Cortex of kidney (tissue), 1 donor: ENCODE measurements around the gene GFI1B.
"Not testable (repeated sequence)": the region's sequence is repeated elsewhere in the genome, so short reads cannot be mapped to it uniquely, and the experiment has no call there.

Experiments
- DNase-seq: peaks from one replicate; lab custom pipeline; 2025; lab: John Stamatoyannopoulos, UW

Gene GFI1B

DNA sequence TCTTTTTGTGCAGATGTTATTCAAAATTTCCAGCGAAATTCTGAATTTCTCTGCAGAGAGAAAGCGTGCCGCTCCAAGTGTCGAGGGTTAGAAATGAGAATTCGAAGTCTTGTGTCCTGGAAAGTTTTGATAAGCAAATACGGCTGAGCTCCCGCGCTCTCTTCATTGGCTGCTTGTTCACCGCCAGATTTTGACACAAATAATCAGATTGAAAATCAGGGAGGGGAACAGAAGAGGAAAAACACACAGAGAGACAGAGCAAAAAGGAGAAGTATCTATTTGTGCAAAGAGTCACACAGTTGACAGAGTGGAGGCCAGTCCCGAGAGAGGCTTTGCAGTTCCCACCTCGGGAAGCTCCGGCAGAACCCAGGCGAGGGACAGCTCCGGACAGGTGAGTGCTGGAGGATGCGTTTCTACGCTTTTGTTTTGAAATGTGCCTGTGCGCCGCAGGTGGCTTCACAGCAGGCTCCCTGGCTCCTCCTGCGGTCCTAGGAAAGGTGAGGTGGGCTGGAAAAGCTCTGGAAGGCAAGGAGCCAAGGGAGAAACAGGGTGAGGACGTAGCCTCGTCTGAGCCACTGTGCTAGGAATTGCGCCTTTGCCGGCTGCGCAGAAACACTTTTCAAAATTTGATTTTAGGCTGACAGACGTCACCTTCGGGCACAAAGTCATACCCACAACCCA, at the start of gene GFI1B:
GFI1B (plus strand) TSS at position 244 of the 681 bp plus-strand sequence. CDS start 7,985 bp downstream, outside the sequence.
- no peak for DNase-seq

DNA sequence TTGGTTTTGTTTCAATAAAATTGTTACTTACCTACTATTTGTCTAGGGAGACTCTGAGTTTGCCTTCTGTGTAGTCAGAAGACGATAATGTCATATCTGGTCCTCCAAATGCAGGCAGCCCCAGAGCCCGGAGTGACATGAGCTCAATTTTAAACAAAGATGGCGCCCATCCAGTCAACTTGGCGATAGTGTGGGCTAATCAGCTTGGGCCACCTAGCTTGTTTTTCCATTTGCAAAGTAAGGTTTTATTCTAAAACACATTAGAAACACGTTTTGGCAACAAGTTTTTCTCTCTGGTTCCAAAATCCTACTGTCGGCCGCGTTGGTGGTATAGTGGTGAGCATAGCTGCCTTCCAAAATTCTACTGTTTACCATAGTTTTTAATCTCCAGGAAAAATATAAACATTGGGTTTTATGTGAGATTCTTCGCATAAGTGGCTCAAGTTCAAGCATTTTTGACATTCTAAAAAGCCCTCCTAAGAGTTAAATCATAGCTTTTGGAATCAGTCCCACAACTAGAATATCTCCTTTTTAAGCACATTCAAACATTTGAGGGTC, 47.2 kb upstream of the GFI1B start:
- DNase-seq: no peak

DNA sequence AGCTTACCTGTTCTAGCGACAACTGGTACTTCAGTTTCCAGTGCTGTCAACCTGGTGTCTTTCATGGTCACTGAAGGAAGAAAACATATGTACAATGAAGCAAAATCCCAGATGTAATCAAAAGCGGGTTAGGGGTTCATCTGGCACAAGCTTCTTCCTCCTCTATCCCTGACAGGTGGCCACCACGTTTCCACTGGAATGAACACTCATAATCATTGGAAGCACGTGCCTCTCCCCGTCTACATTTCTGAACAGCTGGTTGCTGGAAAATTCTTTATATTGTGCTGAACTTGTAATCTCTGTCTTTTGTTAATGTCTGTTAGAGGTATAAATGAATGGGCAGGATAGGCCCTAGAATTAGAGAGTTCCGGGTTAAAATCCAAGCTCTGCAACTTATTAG, 43.5 kb upstream of the GFI1B start:
- DNase-seq: no peak

DNA sequence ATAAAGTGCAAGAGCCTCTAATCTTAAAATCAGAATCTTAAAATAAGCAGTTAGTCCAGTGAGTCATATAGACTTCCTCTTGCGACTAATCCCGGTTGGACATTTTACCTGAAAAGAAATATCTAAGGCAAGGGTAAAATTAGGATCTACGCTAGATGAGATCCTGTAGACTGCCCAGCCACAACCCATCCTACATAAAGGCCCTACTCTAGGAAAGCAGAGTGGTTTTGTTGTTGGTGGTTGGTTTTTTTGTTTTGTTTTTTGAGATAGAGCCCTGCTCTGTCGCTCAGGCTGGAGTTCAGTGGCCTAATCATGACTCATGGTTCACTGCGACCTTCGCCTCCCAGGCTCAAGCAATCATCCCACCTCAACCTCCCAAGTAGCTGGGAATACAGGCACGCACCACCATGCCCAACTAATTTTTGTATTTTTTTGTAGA, 41.0 kb upstream of the GFI1B start:
- no peak for DNase-seq

DNA sequence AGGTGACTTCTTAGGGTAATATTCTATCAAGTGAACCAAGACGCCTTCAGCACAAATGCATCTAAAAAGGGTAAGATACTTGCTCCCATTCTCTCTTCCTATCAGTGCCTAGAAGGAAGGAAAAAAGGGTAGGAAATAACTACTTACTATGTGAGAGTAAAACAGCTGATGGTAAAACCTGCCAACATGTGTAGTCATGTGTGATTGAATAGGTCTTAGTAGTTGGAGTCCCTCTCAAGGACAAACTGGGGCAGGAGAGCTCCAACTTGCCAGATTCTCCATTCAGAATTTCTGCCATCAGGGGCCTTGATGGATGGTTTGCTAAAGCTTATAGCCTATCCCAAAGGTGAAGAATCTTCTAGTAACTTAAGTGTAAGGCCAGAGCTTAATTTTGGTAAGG, 39.3 kb upstream of the GFI1B start:
- DNase-seq: no peak

DNA sequence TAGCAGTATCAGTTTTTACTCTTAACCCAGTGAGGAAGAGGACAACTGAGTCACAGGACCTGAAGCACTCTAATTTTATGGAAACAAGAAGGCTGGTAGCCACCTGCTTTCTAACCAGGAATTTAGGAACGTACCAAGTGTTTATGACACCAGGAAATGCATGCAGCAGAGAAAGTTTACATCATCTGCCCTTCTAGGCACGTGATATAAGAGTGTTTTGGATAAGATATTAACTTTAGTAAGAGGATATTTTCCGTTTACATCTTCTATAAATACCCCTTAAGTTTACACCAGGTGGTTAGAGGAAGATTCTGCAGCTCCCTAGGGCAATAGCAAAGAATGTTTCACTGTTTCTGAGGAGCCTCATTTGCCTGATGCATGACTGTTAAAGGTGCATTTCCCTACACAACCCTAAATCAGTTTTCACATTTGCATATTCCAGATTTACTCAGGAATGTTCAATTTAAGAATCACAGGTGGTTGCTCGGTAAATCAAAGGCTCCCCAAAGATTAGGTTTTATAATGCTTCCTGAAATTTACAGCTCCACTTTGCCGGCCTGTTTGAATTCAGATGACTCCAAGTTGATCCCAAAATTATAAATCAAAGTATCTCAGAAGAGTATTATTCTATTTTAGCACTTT, 35.8 kb upstream of the GFI1B start:
- no peak for DNase-seq

DNA sequence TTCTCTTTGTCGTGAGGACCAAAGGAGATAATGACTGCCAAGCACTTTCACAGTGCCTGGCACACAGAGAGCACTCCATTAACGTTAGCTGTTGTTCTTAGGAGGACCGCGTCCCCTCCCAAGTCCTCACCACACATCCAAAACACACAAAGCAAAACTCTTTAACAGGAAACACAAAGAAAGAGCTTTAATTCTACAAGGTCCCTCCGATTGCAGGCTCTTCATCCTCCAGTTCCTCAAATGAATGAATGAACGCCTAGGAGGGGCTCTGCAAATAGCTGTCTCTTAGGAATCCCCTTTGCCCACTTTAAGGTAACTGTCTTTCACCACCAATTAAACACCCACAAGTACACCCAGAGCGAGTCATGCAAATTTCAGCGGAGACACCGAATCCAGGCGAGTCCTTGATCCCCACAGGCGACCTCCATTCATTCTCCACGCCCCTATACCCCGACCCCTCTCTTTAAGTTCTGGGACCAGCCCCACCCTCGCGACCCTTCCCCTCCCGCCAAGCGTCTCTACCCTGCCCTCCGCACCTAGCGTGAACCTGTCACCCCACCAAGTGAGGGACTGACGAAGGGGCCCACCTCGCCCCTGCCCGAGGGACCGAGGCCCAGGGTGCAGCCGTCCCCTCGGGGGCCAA, 34.7 kb upstream of the GFI1B start:
- DNase-seq: no peak

DNA sequence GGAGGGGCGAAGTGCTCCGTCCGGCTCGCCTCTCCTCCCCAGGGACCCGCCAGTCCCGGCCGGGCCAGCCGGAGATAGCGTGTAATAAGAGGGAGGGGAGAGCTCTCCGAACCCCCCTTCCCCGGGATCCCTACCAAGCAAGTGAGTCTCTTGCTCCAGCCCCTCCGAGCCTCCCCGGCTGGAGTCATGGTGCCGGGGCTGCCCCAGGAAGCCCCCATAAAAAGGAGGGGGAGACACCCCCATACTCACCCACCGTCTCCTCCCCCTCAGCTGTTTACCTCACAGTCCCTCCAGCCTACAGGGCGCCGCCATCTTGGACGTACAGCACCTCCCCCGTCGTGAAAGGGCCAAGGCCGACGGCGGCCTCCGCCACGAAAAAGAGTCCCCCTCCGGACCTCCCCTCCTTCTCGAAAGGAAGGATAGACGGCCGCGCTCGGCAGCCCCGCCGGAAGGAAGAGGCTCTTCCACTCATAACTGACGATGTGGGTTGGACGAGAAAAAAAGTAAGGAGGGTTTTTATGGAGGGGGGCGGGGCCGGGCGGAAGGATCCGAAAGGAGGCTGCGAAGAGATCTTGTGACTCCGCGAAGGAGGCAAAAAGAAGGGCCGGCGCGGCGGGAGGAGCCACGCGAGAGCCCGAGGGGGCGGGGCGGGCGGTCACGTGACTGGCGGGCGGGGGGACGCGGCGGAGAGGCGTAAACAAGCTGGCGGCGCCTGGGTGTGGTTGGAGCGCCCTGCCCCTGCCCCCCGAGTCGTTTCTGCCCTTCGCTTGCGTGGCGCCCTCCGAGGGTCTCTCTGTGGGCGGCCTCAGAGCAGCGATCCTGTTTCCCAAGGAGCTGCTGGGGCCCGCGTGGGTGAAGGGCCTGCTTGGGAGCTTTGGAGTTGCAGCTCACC, 34.0 kb upstream of the GFI1B start, which contains the start of gene TSC1:
TSC1 (minus strand) TSS at position 323 of the 892 bp plus-strand sequence. CDS start 15,744 bp downstream, outside the sequence.
- no peak for DNase-seq

DNA sequence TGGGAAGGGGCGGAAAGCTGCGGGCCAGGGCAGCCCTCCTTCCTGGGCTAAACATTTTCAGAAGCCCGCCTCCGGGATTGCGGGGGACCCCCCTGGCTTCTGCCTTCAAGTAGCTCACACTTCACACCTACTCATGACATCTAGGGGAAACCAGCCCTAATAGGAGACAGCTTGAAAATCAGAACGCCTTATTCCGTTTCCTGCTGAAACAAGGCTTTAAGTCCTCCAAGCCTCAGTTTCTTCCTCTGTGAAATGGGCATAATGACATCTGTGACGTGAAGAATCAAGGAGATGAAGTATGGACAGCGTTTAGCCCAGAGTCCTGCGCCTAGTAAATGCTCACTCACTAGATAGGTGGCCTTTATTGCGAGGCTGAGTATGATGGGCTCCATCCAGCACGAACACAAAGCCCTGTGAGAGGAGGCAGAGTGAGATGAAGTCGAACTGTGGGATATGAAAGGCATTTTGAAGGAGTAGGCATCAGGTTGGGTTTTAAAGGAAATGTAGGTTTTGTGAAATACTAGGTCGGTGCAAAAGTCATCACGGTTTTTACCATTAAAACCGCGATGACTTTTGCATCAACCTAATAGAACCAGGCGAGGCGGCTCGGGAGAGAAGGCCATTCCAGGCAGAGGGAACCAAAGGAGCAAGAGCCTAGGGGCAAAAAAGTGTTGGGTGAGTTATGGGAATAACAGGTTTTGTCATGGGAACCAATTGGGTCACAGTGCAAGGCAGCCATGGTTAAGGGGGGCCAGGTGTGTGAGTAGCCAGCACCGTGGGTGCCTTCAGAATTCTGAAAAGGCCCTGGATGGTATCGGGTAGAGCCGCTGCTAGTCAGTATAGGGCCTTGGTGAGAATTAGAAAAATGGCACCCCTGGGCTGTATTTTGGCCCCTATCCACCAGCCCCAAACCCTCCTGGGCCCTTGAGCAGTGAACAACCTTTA, 33.0 kb upstream of the GFI1B start:
- no peak for DNase-seq

DNA sequence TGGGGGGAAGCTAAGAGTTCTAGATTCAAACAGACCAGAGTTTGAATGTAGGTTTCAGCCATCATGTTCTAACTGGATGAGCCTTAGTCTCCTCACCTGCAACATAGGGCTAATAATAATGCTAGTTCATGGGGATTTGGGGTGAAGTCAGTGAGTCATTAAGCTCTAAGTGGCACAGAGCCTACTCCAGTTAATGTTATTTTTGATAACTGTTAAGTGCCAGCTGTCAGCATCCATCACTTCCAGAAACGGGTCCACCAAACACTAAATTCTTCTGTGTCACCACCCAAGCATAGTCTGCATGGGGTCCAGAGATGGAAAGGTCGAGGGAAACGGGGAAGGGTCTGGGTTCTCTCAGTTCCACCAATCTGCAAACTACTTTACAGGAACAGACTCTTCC, 32.3 kb upstream of the GFI1B start:
- no peak for DNase-seq

DNA sequence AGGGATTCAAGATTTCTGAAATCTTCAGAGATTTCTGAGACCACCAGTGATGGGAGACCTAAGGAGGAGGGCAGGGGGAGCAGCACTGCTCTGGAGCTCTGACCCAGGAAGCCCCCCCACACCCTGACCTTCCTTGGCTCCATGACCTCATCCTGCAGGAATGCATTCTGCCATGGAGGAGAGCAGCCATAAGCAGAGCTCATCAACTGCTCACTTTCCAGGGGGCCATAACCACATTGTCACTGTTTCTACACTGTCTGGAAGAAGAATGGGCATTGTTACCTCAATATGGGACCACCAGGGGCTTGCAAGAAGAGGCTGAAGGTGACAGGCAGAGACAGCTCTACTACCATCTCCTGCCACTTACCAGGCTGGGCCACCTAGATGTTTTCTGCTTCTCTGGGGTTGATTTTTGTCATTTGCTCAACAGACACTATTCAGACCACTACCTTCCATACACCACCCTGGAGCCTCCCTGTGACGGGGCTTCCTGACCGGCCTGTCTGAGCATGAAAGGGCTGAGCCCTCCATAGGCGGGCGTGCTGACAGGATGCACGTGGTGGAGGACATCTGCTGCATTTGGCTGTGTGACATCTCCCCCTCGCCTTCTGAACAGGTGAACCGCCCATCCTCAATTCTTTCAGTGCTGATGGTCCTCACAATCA, 31.7 kb upstream of the GFI1B start:
- no peak for DNase-seq

DNA sequence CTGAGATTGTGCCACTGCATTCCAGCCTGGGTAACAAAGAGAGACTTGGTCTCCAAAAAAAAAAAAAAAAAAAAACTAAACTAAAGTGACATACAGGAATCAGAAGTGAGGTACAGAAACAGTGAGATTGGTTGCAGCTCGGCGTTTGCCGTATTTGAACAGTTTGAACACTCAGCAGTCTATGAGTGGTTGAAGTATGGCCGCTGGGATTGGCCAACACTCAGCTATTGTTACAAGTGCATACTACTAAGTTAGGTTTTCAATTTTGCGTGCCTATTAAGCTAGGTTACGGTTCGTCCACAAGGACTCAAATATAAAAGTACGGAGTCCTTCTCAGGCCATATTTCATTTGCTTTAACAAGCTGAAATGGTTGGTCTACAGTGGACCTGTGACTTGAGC, 30.7 kb upstream of the GFI1B start:
- DNase-seq: no peak

DNA sequence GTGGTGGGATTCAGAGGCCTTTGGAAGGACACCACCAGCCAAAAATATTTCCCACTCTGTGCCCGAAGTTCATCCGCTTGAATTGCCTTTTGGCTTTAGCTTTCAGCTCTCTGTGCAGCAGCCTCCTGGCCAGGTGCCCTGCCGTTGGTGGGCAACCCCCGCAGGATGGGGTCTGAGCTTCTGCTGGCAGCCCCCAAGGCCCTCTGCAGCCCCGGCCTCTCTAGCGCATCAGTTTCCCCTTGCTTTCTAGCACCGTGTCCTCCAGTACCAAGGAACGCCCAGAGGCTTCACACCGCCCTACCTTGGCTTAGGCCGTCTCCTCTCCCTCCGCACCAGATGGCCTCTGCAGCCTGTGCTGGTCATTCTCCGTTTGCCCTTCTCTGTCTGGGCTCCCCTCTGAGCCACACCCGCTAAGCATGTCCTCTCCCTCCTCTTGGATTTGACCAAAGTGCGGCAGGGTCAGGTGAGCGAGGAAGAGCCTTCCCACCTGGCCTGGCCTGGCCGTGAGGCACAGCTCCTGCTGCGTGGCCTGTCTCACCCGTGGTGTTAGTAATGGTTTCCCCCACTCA, 29.9 kb upstream of the GFI1B start:
- no peak for DNase-seq

DNA sequence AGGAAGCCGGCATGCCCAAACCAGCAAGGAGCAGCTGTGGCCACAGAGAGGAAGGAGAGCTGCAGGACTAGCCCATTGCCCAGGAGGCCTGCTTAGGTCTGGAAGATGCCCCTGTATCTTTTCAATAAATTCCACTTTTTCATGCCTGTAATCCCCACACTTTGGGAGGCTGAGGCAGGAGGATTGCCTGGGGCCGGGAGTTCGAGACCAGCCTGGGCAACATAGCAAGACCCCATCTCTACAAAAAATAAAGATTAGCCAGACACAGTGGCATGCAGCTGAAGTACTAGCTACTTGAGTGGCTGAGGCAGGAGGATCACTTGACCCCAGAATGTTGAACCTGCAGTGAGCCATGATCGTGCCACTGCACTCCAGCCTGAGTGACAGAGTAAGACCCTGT, 28.8 kb upstream of the GFI1B start:
- DNase-seq: no peak

DNA sequence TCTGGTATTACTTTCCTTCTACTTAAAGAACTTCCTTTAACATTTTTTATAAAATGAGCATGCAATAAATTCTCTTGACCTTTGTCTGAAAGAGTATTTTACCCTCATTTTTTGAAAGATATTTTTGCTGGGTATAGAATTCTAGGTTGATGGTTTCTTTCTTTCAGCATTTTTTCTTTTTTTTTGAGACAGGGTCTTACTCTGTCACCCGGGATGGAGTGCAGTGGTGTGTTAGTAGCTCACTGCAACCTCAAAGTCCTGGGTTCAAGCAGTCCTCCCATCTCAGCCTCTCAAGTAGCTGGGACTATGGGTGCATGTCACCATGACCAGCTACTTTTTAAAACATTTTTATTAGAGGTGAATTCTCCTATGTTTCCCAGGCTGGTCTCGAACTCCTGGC, 23.4 kb upstream of the GFI1B start:
- DNase-seq: no peak

DNA sequence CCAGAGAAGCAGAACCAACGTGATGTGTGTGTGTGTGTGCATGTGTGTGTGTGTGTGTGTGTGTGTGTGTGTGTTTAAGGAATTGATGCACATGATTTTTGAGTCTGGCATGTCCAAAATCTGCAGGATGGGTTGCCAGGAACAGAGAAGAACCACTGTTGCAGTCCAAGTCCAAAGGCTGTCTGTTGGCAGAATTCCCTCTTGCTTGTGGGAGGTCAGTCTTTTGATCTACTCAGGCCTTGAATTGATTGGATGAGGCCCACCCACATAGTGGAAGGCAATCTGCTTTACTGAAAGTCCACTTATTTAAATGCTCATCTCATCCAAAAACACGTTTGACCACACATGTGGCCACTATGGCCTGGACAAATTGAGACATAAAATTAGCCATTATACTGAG, 22.7 kb upstream of the GFI1B start:
- no peak for DNase-seq

DNA sequence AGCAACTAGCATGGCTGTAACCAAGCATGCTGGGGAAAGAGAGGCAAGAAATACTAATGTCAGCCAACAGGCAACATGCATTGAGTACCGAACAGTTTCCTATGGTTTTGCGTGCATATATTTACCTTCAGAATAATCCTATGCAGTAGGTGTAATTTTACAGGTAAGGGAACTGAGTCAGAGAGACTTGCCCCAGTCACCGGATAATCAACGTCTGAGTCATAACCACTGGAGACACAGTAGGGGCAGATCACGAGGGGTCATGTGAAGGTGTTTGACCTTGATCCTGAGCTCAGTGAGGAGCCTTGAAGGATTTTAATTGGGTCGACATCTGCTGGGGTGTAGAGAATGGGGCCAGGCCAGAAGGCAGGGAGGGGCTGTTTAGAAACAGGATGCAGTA, 20.7 kb upstream of the GFI1B start:
- DNase-seq: no peak

DNA sequence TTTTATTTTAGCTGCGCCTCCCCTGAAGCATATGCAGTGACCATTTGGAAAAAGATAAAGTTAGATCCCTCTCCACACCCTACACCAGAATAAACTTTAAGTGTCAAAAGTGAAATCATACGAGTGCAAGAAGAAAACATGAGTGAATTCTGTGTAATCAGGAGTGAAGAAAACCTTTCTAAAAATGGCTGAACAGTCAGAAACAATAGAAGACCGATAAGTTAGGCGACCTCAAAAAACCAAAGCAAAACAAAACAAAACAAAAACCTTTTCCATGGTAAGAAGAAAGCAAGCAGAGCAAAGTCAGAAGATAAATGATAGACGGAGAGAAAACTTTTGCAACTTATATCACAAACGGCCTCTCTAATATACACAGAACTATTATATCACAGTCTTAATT, 17.5 kb upstream of the GFI1B start:
- DNase-seq: no peak

DNA sequence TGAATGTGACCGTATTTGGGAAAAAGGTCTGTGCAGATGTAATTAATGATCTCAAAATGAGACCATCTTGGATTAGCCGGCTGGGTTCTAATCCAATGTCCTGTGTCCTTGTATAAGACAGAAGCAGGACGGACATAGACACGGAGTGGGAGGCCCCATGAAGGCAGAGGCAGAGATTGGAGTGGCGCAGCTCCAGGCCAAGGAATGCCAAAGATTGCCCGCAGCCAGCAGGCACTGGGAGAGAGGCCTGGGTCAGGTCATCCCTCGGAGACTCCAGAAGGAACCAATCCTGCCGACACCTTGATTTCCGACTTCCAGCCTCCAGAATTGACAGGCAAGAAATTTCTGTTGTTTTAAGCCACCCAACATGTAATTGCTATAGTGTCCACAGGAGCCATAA, 13.0 kb upstream of the GFI1B start:
- DNase-seq: no peak

DNA sequence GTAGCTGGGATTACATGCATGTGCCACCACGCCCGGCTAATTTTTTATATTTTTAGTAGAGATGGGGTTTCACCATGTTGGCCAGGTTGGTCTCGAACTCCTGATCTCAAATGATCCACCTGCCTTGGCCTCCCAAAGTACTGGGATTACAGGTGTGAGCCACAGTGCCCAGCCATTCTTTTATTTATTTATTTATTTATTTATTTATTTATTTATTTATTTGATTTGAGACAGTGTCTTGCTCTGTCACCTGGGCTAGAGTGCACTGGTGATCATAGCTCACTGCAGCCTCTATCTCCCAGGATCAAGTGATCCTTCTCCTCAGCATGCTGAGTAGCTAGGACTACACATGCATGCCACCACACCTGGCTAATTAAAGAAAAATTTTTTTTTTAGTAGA, 10.6 kb upstream of the GFI1B start:
- DNase-seq: not testable (repeated sequence)
